ENCODE results near the gene SLIT3. TPM values are rescaled to one million over a fixed set of nuclear protein-coding genes. Genes with fewer than 3 reads are reported as not detected.

SLIT3 gene
- total RNA-seq, 1 donor from 2014 or later, result 0.22 TPM

DNA sequence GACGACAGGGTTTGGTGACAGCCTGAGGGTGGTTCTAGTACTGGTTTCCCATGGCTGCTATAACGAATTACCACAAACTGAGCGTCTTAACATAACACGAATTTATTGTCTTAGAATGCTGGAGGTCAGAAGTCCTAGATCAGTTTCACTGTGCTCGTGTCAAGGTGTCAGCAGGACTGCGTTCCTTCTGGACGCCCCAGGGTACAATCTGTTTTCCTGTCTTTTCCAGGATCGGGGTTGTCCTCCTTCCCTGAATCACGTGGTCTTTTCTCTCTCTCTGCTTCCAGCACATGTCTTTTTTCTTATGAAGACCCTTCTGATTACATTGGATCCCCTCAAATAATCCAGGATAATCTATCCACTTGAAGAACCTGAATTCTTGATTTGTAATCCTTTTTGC lies 430.0 kb downstream of the SLIT3 start:
- Histone ChIP-seq H3K4me1 (peaks cover 7% of the 10 kb centered on the region), H3K4me3 (no peak overlapping the region), H3K9ac (no peak overlapping the region), H3K4me2 (no peak overlapping the region), H3K36me3 (no peaks in the 10 kb centered on the region), H2AFZ (replicated peaks) (no peak overlapping the region), H4K20me1 (ENCODE audit: low read depth) (no peaks in the 10 kb centered on the region), H3K27ac (no peak overlapping the region), H3F3A (ENCODE audit: low read depth) (peaks cover 5% of the 10 kb centered on the region), H3K27me3 (no peaks in the 10 kb centered on the region), H3K79me2 (ENCODE audit: low read depth) (no peaks in the 10 kb centered on the region), H3K9me3 (ENCODE audit: low read depth) (no peaks in the 10 kb centered on the region)
- Mint-ChIP-seq H3K4me1 (peaks cover 40% of the 10 kb centered on the region), H3K36me3 (no peaks in the 10 kb centered on the region), H3K27me3 (ENCODE audit: insufficient read depth, low read depth) (peaks cover 5% of the 10 kb centered on the region), H3K4me3 (no peak overlapping the region), H3K27ac (no peak overlapping the region), H3K9me3 (no peaks in the 10 kb centered on the region)
- TF ChIP-seq EZH2 (IDR thresholded peaks at IDR 0.05) (no peak), EZH2phosphoT487 (IDR thresholded peaks at IDR 0.05) (no peak)
- TF ChIP-seq, protein P1, sequence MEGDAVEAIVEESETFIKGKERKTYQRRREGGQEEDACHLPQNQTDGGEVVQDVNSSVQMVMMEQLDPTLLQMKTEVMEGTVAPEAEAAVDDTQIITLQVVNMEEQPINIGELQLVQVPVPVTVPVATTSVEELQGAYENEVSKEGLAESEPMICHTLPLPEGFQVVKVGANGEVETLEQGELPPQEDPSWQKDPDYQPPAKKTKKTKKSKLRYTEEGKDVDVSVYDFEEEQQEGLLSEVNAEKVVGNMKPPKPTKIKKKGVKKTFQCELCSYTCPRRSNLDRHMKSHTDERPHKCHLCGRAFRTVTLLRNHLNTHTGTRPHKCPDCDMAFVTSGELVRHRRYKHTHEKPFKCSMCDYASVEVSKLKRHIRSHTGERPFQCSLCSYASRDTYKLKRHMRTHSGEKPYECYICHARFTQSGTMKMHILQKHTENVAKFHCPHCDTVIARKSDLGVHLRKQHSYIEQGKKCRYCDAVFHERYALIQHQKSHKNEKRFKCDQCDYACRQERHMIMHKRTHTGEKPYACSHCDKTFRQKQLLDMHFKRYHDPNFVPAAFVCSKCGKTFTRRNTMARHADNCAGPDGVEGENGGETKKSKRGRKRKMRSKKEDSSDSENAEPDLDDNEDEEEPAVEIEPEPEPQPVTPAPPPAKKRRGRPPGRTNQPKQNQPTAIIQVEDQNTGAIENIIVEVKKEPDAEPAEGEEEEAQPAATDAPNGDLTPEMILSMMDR (IDR thresholded peaks at IDR 0.05), result no peak
- no peak for DNase-seq (ENCODE audit: low spot score)

DNA sequence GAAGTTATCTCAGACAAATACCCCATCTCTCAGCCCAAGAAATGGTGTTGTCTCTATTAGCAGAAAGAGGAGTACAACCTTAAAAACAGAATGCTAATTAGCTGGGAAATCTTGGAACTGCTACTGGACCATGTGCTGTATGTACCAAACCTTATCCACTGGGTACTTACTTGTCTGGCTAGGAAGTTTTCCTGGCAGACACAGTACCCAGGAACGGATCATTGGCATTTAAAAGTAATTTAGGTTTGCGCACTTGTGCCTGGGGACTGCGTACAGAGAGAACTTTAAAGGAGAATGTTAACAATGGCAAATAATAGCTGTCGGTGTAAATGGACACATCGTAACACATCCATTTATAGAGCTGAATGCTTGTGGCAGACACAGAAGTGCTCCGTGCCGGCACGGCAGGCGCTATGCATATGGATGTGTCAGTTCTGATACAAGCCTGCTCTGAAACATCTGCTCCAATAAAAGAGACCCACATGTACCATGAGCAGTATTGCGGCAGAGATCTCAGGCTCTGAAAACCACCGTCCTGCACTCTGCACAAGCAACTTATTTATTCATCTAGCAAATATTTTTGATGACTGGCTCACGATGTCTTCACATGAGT lies 431.2 kb downstream of the SLIT3 start:
- H4K20me1 ChIP-seq (ENCODE audit: low read depth), result no peaks in the 10 kb centered on the region
- H3F3A ChIP-seq (ENCODE audit: low read depth), result peaks cover 13% of the 10 kb centered on the region
- H3K9me3 ChIP-seq (ENCODE audit: low read depth), result no peaks in the 10 kb centered on the region
- H3K79me2 ChIP-seq (ENCODE audit: low read depth), result no peaks in the 10 kb centered on the region
- peak overlapping the region; percentile 61 for H3K27ac Mint-ChIP-seq
- peaks cover 14% of the 10 kb centered on the region for H3K4me1 ChIP-seq
- no peak overlapping the region for H2AFZ ChIP-seq (replicated peaks)
- H3K4me3 Mint-ChIP-seq, result no peak overlapping the region
- peaks cover 43% of the 10 kb centered on the region for H3K4me1 Mint-ChIP-seq
- TF ChIP-seq, protein P1 (IDR thresholded peaks at IDR 0.05), result no peak
- no peak for DNase-seq (ENCODE audit: low spot score)
- H3K9me3 Mint-ChIP-seq, result no peaks in the 10 kb centered on the region
- no peak overlapping the region for H3K4me3 ChIP-seq
- no peak overlapping the region for H3K27ac ChIP-seq
- no peaks in the 10 kb centered on the region for H3K27me3 ChIP-seq
- H3K9ac ChIP-seq, result no peak overlapping the region
- H3K4me2 ChIP-seq, result no peak overlapping the region
- H3K36me3 ChIP-seq, result no peaks in the 10 kb centered on the region
- H3K36me3 Mint-ChIP-seq, result no peaks in the 10 kb centered on the region
- peaks cover 4% of the 10 kb centered on the region for H3K27me3 Mint-ChIP-seq (ENCODE audit: insufficient read depth, low read depth)

DNA sequence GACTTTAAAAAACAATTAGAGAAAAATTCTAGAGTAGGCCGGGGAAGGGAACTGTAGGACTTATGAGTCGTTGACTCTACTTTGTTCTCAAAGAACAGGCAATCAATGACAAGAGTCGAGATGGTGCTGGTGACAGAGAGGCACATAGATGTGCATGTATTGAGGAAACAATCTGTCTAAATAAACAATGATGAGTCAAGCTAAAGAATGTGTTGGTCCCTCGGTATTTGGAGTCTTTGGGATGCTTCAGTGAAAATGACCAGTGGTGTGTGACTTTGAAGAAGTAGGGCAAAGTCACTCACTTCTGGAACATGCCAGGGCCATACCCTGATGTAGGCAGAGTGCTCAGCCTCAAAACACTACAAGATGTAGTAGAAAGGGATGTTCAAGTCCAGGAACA lies 433.7 kb downstream of the SLIT3 start:
- Histone ChIP-seq H3K9ac (no peak overlapping the region), H3K36me3 (no peaks in the 10 kb centered on the region), H2AFZ (replicated peaks) (no peak overlapping the region), H3K27me3 (no peaks in the 10 kb centered on the region), H3K4me1 (peaks cover 14% of the 10 kb centered on the region), H3K79me2 (ENCODE audit: low read depth) (no peaks in the 10 kb centered on the region), H3K4me3 (no peak overlapping the region), H3K27ac (no peak overlapping the region), H3F3A (ENCODE audit: low read depth) (peaks cover 13% of the 10 kb centered on the region), H3K9me3 (ENCODE audit: low read depth) (no peaks in the 10 kb centered on the region), H3K4me2 (no peak overlapping the region), H4K20me1 (ENCODE audit: low read depth) (no peaks in the 10 kb centered on the region)
- no peak overlapping the region for H3K4me3 Mint-ChIP-seq
- H3K4me1 Mint-ChIP-seq, result peaks cover 41% of the 10 kb centered on the region
- no peak for DNase-seq (ENCODE audit: low spot score)
- peaks cover 2% of the 10 kb centered on the region for H3K27me3 Mint-ChIP-seq (ENCODE audit: insufficient read depth, low read depth)
- H3K36me3 Mint-ChIP-seq, result no peaks in the 10 kb centered on the region
- peak overlapping the region; percentile 4 for H3K27ac Mint-ChIP-seq
- TF ChIP-seq EZH2phosphoT487 (IDR thresholded peaks at IDR 0.05) (no peak), EZH2 (IDR thresholded peaks at IDR 0.05) (no peak)
- TF ChIP-seq, protein P1 (IDR thresholded peaks at IDR 0.05), result no peak
- H3K9me3 Mint-ChIP-seq, result no peaks in the 10 kb centered on the region
